Measurements from ENCODE around the gene RBM4B. TPM values are rescaled to one million over a fixed set of nuclear protein-coding genes. Genes with fewer than 3 reads are reported as not detected.

RBM4B gene
- total RNA-seq, 2 donors from 2014 or later: 14.8 to 16.7 TPM

GRCh38 chr11:66700742-66701141 is 23.1 kb upstream of the RBM4B start:
- Mint-ChIP-seq H3K4me1 (ENCODE audit: low read depth in 2 of 2) (peaks cover 0 to 3% of the 10 kb centered on the region in 2 donors), H3K27ac (no peak overlapping the region), H3K9me3 (no peaks in the 10 kb centered on the region), H3K27me3 (peaks cover 3 to 6% of the 10 kb centered on the region in 2 donors), H3K4me3 (no peak overlapping the region), H3K36me3 (no peaks in the 10 kb centered on the region)
- DNase-seq (ENCODE audit: low spot score) (no peak), ATAC-seq (no peak)

GRCh38 chr11:66700337-66700736 is 22.6 kb upstream of the RBM4B start:
- Mint-ChIP-seq H3K4me3 (no peak overlapping the region), H3K27me3 (peaks cover 3 to 6% of the 10 kb centered on the region in 2 donors), H3K9me3 (no peaks in the 10 kb centered on the region), H3K36me3 (no peaks in the 10 kb centered on the region), H3K4me1 (ENCODE audit: low read depth in 2 of 2) (peaks cover 0 to 3% of the 10 kb centered on the region in 2 donors), H3K27ac (no peak overlapping the region)
- no peak for DNase-seq (ENCODE audit: low spot score)
- no peak for ATAC-seq

GRCh38 chr11:66698491-66698890 is 20.8 kb upstream of the RBM4B start:
- ATAC-seq: no peak
- no peak for DNase-seq (ENCODE audit: low spot score)
- H3K4me3 Mint-ChIP-seq: no peak overlapping the region
- no peak overlapping the region for H3K27ac Mint-ChIP-seq
- peaks cover 0 to 3% of the 10 kb centered on the region in 2 donors for H3K4me1 Mint-ChIP-seq (ENCODE audit: low read depth in 2 of 2)
- H3K27me3 Mint-ChIP-seq: peaks cover 3 to 6% of the 10 kb centered on the region in 2 donors
- H3K9me3 Mint-ChIP-seq: no peaks in the 10 kb centered on the region
- H3K36me3 Mint-ChIP-seq: no peaks in the 10 kb centered on the region

GRCh38 chr11:66697988-66698387 is 20.3 kb upstream of the RBM4B start:
- Mint-ChIP-seq H3K27me3 (peaks cover 3 to 6% of the 10 kb centered on the region in 2 donors), H3K4me1 (ENCODE audit: low read depth in 2 of 2) (peaks cover 0 to 3% of the 10 kb centered on the region in 2 donors), H3K36me3 (no peaks in the 10 kb centered on the region), H3K27ac (no peak overlapping the region), H3K9me3 (no peaks in the 10 kb centered on the region), H3K4me3 (no peak overlapping the region)
- ATAC-seq: no peak
- DNase-seq (ENCODE audit: low spot score): no peak

- Mint-ChIP-seq H3K4me1 (ENCODE audit: low read depth in 2 of 2) (peaks cover 0 to under 1% of the 10 kb centered on the region in 2 donors), H3K9me3 (no peaks in the 10 kb centered on the region), H3K27me3 (peaks cover 0 to 1% of the 10 kb centered on the region in 2 donors), H3K4me3 (no peak overlapping the region), H3K36me3 (no peaks in the 10 kb centered on the region), H3K27ac (no peak overlapping the region)
- ATAC-seq (no peak), DNase-seq (ENCODE audit: low spot score) (no peak)
These were observed 18.5 kb upstream of the RBM4B start for GRCh38 chr11:66696146-66696545.

- H3K4me1 Mint-ChIP-seq (ENCODE audit: low read depth in 2 of 2): no peaks in the 10 kb centered on the region
- H3K27ac Mint-ChIP-seq: peak overlapping the region in 1 of 2 donors; percentile 35
- DNase-seq (ENCODE audit: low spot score): peak; percentile 85
- ATAC-seq: peak; percentile 64 to 82
- no peaks in the 10 kb centered on the region for H3K27me3 Mint-ChIP-seq
- no peaks in the 10 kb centered on the region for H3K36me3 Mint-ChIP-seq
- no peak overlapping the region for H3K4me3 Mint-ChIP-seq
- H3K9me3 Mint-ChIP-seq: no peaks in the 10 kb centered on the region
These were observed 17.1 kb upstream of the RBM4B start for GRCh38 chr11:66694732-66695207.

- no peak overlapping the region for H3K4me3 Mint-ChIP-seq
- peak overlapping the region in 1 of 2 donors; percentile 35 for H3K27ac Mint-ChIP-seq
- H3K4me1 Mint-ChIP-seq (ENCODE audit: low read depth in 2 of 2): no peaks in the 10 kb centered on the region
- H3K27me3 Mint-ChIP-seq: no peaks in the 10 kb centered on the region
- no peaks in the 10 kb centered on the region for H3K36me3 Mint-ChIP-seq
- DNase-seq (ENCODE audit: low spot score) (no peak), ATAC-seq (no peak)
- no peaks in the 10 kb centered on the region for H3K9me3 Mint-ChIP-seq
These were observed 16.3 kb upstream of the RBM4B start for GRCh38 chr11:66694056-66694410.

- ATAC-seq: no peak
- Mint-ChIP-seq H3K4me1 (ENCODE audit: low read depth in 2 of 2) (no peaks in the 10 kb centered on the region), H3K4me3 (no peak overlapping the region), H3K36me3 (no peaks in the 10 kb centered on the region), H3K27me3 (no peaks in the 10 kb centered on the region), H3K9me3 (no peaks in the 10 kb centered on the region), H3K27ac (no peak overlapping the region)
- DNase-seq (ENCODE audit: low spot score): no peak
These were observed 15.8 kb upstream of the RBM4B start for GRCh38 chr11:66693356-66694055.

- H3K9me3 Mint-ChIP-seq: no peaks in the 10 kb centered on the region
- no peaks in the 10 kb centered on the region for H3K36me3 Mint-ChIP-seq
- DNase-seq (ENCODE audit: low spot score) (no peak), ATAC-seq (no peak)
- no peak overlapping the region for H3K27ac Mint-ChIP-seq
- no peak overlapping the region for H3K4me3 Mint-ChIP-seq
- no peaks in the 10 kb centered on the region for H3K4me1 Mint-ChIP-seq (ENCODE audit: low read depth in 2 of 2)
- no peaks in the 10 kb centered on the region for H3K27me3 Mint-ChIP-seq
These were observed 15.2 kb upstream of the RBM4B start for GRCh38 chr11:66692871-66693331.

- Mint-ChIP-seq H3K4me1 (ENCODE audit: low read depth in 2 of 2) (no peaks in the 10 kb centered on the region), H3K27ac (no peak overlapping the region), H3K36me3 (no peaks in the 10 kb centered on the region), H3K9me3 (no peaks in the 10 kb centered on the region), H3K27me3 (no peaks in the 10 kb centered on the region), H3K4me3 (no peak overlapping the region)
- ATAC-seq (no peak), DNase-seq (ENCODE audit: low spot score) (no peak)
These were observed 14.8 kb upstream of the RBM4B start for GRCh38 chr11:66692446-66692845.

- Mint-ChIP-seq H3K4me3 (no peak overlapping the region), H3K4me1 (ENCODE audit: low read depth in 2 of 2) (no peaks in the 10 kb centered on the region), H3K9me3 (no peaks in the 10 kb centered on the region), H3K27ac (no peak overlapping the region), H3K27me3 (no peaks in the 10 kb centered on the region), H3K36me3 (no peaks in the 10 kb centered on the region)
- DNase-seq (ENCODE audit: low spot score) (no peak), ATAC-seq (no peak)
These were observed 13.8 kb upstream of the RBM4B start for GRCh38 chr11:66691311-66691980.

- Mint-ChIP-seq H3K4me1 (ENCODE audit: low read depth in 2 of 2) (peaks cover 0 to 1% of the 10 kb centered on the region in 2 donors), H3K9me3 (no peaks in the 10 kb centered on the region), H3K27ac (no peak overlapping the region), H3K4me3 (no peak overlapping the region), H3K36me3 (no peaks in the 10 kb centered on the region), H3K27me3 (no peaks in the 10 kb centered on the region)
- DNase-seq (ENCODE audit: low spot score): no peak
- no peak for ATAC-seq
These were observed 12.2 kb upstream of the RBM4B start for GRCh38 chr11:66689661-66690590.

- DNase-seq (ENCODE audit: low spot score) (no peak), ATAC-seq (no peak)
- H3K27ac Mint-ChIP-seq: no peak overlapping the region
- peaks cover 0 to 3% of the 10 kb centered on the region in 2 donors for H3K4me1 Mint-ChIP-seq (ENCODE audit: low read depth in 2 of 2)
- H3K9me3 Mint-ChIP-seq: no peaks in the 10 kb centered on the region
- no peak overlapping the region for H3K4me3 Mint-ChIP-seq
- no peaks in the 10 kb centered on the region for H3K36me3 Mint-ChIP-seq
- H3K27me3 Mint-ChIP-seq: no peaks in the 10 kb centered on the region
These were observed 11.2 kb upstream of the RBM4B start for GRCh38 chr11:66688561-66689534.

Data from natural killer cell treated with Interleukin-12 subunit alpha and Interleukin-12 subunit beta and Interleukin-15 and Interleukin-18, amount 100 ng/mL, for 72 hours (primary cell).